IMR-90 (cell line): ENCODE results near the gene TNNI3K. TPM values are rescaled to one million over a fixed set of nuclear protein-coding genes. Genes with fewer than 3 reads are reported as not detected.

Experiments used
- ATAC-seq: fragments of 200-7000 bp; cut with Tn5 transposase; 2 replicates; pipeline ENCODE4 v1.9.1; 2020; ENCODE audit warnings: low read depth, mild to moderate bottlenecking, moderate library complexity
- BruUV-seq: library from RNA; stranded (reverse); fragments of 400-500 nt; replicated peaks from 2 replicates; lab custom pipeline; 2021; lab: Mats Ljungman, UMichigan
- CTCF ChIA-PET: fragments of 300-600 bp; formaldehyde crosslinking; extraction: SDS; loops from one replicate; lab custom pipeline; 2021; ENCODE audit warnings: antibody characterized with exemption; lab: Yijun Ruan, JAX
- POLR2A ChIA-PET: fragments of 300-600 bp; sonication (Branson Sonifier 250); formaldehyde crosslinking; loops from one replicate; lab custom pipeline; 2022; ENCODE audit warnings: antibody characterized with exemption; ENCODE audit not compliant: unreplicated experiment; lab: Charles Lee
- DNase-seq: peaks from one replicate; pipeline ENCODE4 v3.0.0; 2013
- H2AFZ ChIP-seq: replicated peaks from 2 replicates; pipeline ENCODE3; 2013; ENCODE audit warnings: low read length, mild to moderate bottlenecking; ENCODE audit not compliant: poor library complexity
- H2AK5ac ChIP-seq: 2 replicates; pipeline ENCODE4 v1.6.1; 2013; ENCODE audit warnings: low read depth, low read length, inconsistent platforms
- H2AK9ac ChIP-seq: replicated peaks from 2 replicates; pipeline ENCODE3; 2013; ENCODE audit warnings: mild to moderate bottlenecking, low read depth, low read length, moderate library complexity; ENCODE audit not compliant: poor library complexity
- H2BK120ac ChIP-seq: 2 replicates; pipeline ENCODE4 v1.6.1; 2013; ENCODE audit warnings: low read depth, low read length, inconsistent platforms
- H2BK15ac ChIP-seq: 3 replicates; pipeline ENCODE4 v1.6.1; 2013; ENCODE audit warnings: low read depth, low read length, inconsistent platforms
- H2BK20ac ChIP-seq: 2 replicates; pipeline ENCODE4 v1.6.1; 2013; ENCODE audit warnings: low read depth, mild to moderate bottlenecking, inconsistent platforms, low read length, moderate library complexity
- H2BK5ac ChIP-seq: 2 replicates; pipeline ENCODE4 v1.6.1; 2013; ENCODE audit warnings: mild to moderate bottlenecking, low read depth, low read length, inconsistent platforms; ENCODE audit not compliant: poor library complexity, severe bottlenecking
- H3K14ac ChIP-seq: replicated peaks from 2 replicates; pipeline ENCODE4 v1.6.1; 2013; ENCODE audit warnings: low read depth, low read length, inconsistent platforms
- H3K18ac ChIP-seq: 2 replicates; pipeline ENCODE4 v1.6.1; 2013; ENCODE audit warnings: low read depth, low read length, control low read depth
- H3K23ac ChIP-seq: 2 replicates; pipeline ENCODE4 v1.6.1; 2013; ENCODE audit warnings: low read depth, low read length, inconsistent platforms
- H3K27ac ChIP-seq: 2 replicates; pipeline ENCODE4 v1.5.1; 2013; ENCODE audit warnings: mild to moderate bottlenecking, control low read depth, low read length; ENCODE audit not compliant: insufficient read depth
- H3K27me3 ChIP-seq: 2 replicates; pipeline ENCODE4 v1.6.1; 2013; ENCODE audit warnings: low read length; ENCODE audit not compliant: control insufficient read depth, insufficient read depth
- H3K36me3 ChIP-seq: 2 replicates; pipeline ENCODE4 v1.6.1; 2013; ENCODE audit warnings: low read length, mixed read lengths; ENCODE audit not compliant: control insufficient read depth, insufficient read depth
- H3K4ac ChIP-seq: 2 replicates; pipeline ENCODE4 v1.6.1; 2013; ENCODE audit warnings: low read depth, low read length, inconsistent platforms
- H3K4me1 ChIP-seq: 2 replicates; pipeline ENCODE4 v1.6.1; 2013; ENCODE audit warnings: low read length, mixed read lengths; ENCODE audit not compliant: control insufficient read depth, insufficient read depth
- H3K4me2 ChIP-seq: 2 replicates; pipeline ENCODE4 v1.6.1; 2013; ENCODE audit warnings: low read depth, mild to moderate bottlenecking, control low read depth, low read length, moderate library complexity
- H3K4me3 ChIP-seq: 2 replicates; pipeline ENCODE4 v1.5.1; 2013; ENCODE audit warnings: low read depth, mild to moderate bottlenecking, control low read depth, low read length, moderate library complexity; ENCODE audit not compliant: insufficient read depth
- H3K56ac ChIP-seq: 2 replicates; pipeline ENCODE4 v1.6.1; 2013; ENCODE audit warnings: low read length, inconsistent platforms; ENCODE audit not compliant: insufficient read depth; ENCODE audit errors: extremely low read depth
- H3K79me1 ChIP-seq, 2 experiments: 2 replicates each; pipeline ENCODE4 v1.6.1; 2013; ENCODE audit warnings: low read length in 2 of 2, inconsistent platforms in 1 of 2, low read depth in 1 of 2
- H3K9ac ChIP-seq: 2 replicates; pipeline ENCODE4 v1.6.1; 2013; ENCODE audit warnings: low read depth, low read length, control low read depth
- H3K9me1 ChIP-seq: 2 replicates; pipeline ENCODE4 v1.6.1; 2013; ENCODE audit warnings: low read length, inconsistent platforms; ENCODE audit not compliant: insufficient read depth
- H3K9me3 ChIP-seq: 2 replicates; pipeline ENCODE4 v1.6.1; 2013; ENCODE audit warnings: low read length; ENCODE audit not compliant: control insufficient read depth, insufficient read depth
- H4K20me1 ChIP-seq: 2 replicates; pipeline ENCODE4 v1.6.1; 2013; ENCODE audit warnings: low read length, inconsistent platforms; ENCODE audit not compliant: insufficient read depth
- H4K5ac ChIP-seq: 2 replicates; pipeline ENCODE4 v1.6.1; 2013; ENCODE audit warnings: mild to moderate bottlenecking, low read depth, low read length, control low read depth
- H4K8ac ChIP-seq, 2 experiments: 2 replicates each; pipeline ENCODE4 v1.6.1; 2013; ENCODE audit warnings: low read depth in 2 of 2, low read length in 2 of 2, control low read depth in 1 of 2, inconsistent platforms in 1 of 2
- H4K91ac ChIP-seq: 2 replicates; pipeline ENCODE4 v1.6.1; 2013; ENCODE audit warnings: low read depth, low read length, inconsistent platforms; ENCODE audit not compliant: insufficient read depth
- POLR2A ChIP-seq: IDR thresholded peaks from 2 replicates; pipeline ENCODE4 v1.6.1; 2012; ENCODE audit warnings: mild to moderate bottlenecking, low read depth, low read length
- WGBS, 2 experiments: methylation state at CpG; one replicate each; pipeline versions ENCODE4 v1.1.5 to v1.1.7; 2013; ENCODE audit warnings: missing lambda C conversion rate in 2 of 2; ENCODE audit not compliant: insufficient read length in 1 of 2; ENCODE audit errors: extremely low coverage in 2 of 2; 5-methylcytosine and 5-hydroxymethylcytosine counted together
- dilution Hi-C: fragments of 300-500 bp; cut with HindIII; formaldehyde crosslinking; loops from one replicate; pipeline ENCODE4 v1.14.3; 2018; ENCODE audit warnings: low sequenced_read_pairs; ENCODE audit not compliant: unreplicated experiment
- in situ Hi-C: fragments of 300-500 bp; cut with MboI; formaldehyde crosslinking; loops from 3 replicates; pipeline ENCODE4 v1.14.3; 2019; ENCODE audit warnings: low sequenced_read_pairs, inconsistent platforms, mixed read lengths
- intact Hi-C: fragments of 100-400 bp; cut with micrococcal nuclease; formaldehyde crosslinking; loops from 2 replicates; pipeline ENCODE4 v1.10.0; 2022
- polyA plus RNA-seq, 3 experiments: library from polyadenylated mRNA; depleted of rRNA; stranded (reverse); fragments of >200 nt; gene quantifications; 2 replicates each; pipeline ENCODE4 v1.2.3, GENCODE V29; 2012; ENCODE audit warnings: low replicate concordance in 1 of 3
- total RNA-seq: library from RNA; depleted of rRNA; stranded (reverse); fragments of >200 nt; gene quantifications from 2 replicates; pipeline ENCODE4 v1.2.3, GENCODE V29; 2012

Gene TNNI3K
- total and polyA plus RNA-seq, 2 of the 4 experiments (the other 2 are of a cell fraction), result 0.90 to 1.3 TPM

DNA sequence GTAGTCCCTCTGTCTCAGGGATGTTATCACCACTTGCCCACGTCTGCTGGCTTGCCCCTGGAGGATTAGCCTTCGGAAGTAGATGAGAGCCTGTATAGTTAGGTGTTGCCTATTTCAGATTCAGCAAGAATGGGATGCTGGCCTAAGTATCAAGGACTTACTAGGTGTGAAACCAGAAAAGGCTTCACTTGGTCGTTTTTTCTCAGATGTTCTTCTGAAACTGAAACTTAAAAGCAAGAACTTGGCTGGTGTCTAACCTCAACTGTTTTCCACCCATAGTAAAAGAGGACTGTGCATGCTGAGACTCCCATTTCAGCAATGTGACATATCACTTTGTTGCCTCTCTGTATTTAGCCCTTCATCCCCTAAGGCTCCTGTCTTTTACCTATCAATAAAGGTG lies 344.2 kb downstream of the TNNI3K start:
- Histone ChIP-seq H3K36me3 (no peaks in the 10 kb centered on the region), H3K23ac (no peak overlapping the region), H3K4me2 (no peak overlapping the region), H2BK120ac (no peak overlapping the region), H2AFZ (no peak overlapping the region), H3K14ac (no peak overlapping the region), H3K9me1 (no peaks in the 10 kb centered on the region), H3K27me3 (no peaks in the 10 kb centered on the region), H3K9ac (no peak overlapping the region), H2AK9ac (no peak overlapping the region), H3K18ac (no peak overlapping the region), H3K4ac (no peak overlapping the region), H4K91ac (no peak overlapping the region), H3K9me3 (no peaks in the 10 kb centered on the region), H3K27ac (no peak overlapping the region), H2BK20ac (no peak overlapping the region), H4K20me1 (no peaks in the 10 kb centered on the region), H4K8ac (no peak overlapping the region), H4K5ac (no peak overlapping the region), H3K4me3 (no peak overlapping the region), H3K79me1 (no peaks in the 10 kb centered on the region), H3K4me1 (no peaks in the 10 kb centered on the region), H2BK15ac (no peak overlapping the region), H2BK5ac (no peak overlapping the region), H2AK5ac (no peak overlapping the region), H3K56ac (no peak overlapping the region)
- in situ Hi-C loops (no loop called here), intact Hi-C loops (no loop called here), dilution Hi-C loops (no loop called here)
- 40% methylated on average over 1 of the region's 3 CpGs; no CpG with 5 or more reads in 1 of the 2 experiments for WGBS, 2 experiments
- POLR2A ChIA-PET, result no interaction called here
- ATAC-seq, result no peak
- CTCF ChIA-PET, result no interaction called here
- no peak for TF ChIP-seq POLR2A
- BruUV-seq, result no TSS peak
- no peak for DNase-seq
